Measurements from ENCODE around the gene CTNNBIP1.

DNA sequence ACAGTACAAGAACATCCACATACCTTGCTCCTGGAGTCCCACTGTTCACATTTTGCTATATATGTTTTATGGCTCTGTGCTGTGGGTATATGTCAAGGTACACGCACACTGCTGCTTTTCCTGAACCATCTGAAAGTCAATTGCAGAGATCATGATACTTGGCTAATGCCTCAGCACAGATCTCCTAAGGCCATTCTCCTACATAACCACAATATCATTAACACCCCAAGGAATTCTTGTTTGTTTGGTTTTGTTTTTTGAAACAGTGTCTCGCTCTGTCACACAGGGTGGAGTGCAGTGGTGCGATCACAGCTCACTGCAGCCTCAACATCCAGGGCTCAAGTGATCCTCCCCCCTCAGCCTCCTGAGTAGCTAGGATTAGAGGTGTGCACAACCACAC, 16.0 kb downstream of the CTNNBIP1 start:
- TF ChIP-seq POLR2A (IDR thresholded peaks at IDR 0.05; ENCODE audit: low read depth, low read length) (no peak), TAF1 (IDR thresholded peaks at IDR 0.05; ENCODE audit: low read depth, low read length) (no peak), POLR2AphosphoS5 (IDR thresholded peaks at IDR 0.05; ENCODE audit: low read depth, low read length) (no peak), SPI1 (IDR thresholded peaks at IDR 0.05; ENCODE audit: low read depth, low read length) (no peak), POU2F2 (IDR thresholded peaks at IDR 0.05; ENCODE audit: low read depth, low read length) (no peak)
